HepG2 (cell line): ENCODE measurements around the gene TFF2. TPM values are rescaled to one million over a fixed set of nuclear protein-coding genes. Genes with fewer than 3 reads are reported as not detected.

Experiments used
- BCL6 ChIP-seq: IDR thresholded peaks from 2 replicates; pipeline ENCODE4 v1.6.1; 2016; ENCODE audit warnings: missing genetic modification reagents, missing compliant biosample characterization
- FOXJ3 ChIP-seq: sonication (generic); formaldehyde crosslinking; IDR thresholded peaks from 2 replicates; pipeline ENCODE4 v1.4.0; 2020; ENCODE audit warnings: missing genetic modification reagents, mild to moderate bottlenecking, borderline replicate concordance
- GABPA ChIP-seq, 2 experiments: IDR thresholded peaks; 2 replicates each; pipeline ENCODE4 v1.6.1; 2011 to 2016; ENCODE audit warnings: low read depth in 2 of 2, low read length in 1 of 2, missing biosample characterization in 1 of 2, missing genetic modification characterization in 1 of 2
- GFI1 ChIP-seq: sonication (generic); formaldehyde crosslinking; IDR thresholded peaks from 2 replicates; pipeline ENCODE4 v1.5.0; 2020; ENCODE audit warnings: missing genetic modification reagents, mild to moderate bottlenecking, borderline replicate concordance
- HMG20A ChIP-seq: IDR thresholded peaks from 2 replicates; pipeline ENCODE4 v1.6.1; 2016; ENCODE audit warnings: borderline replicate concordance
- KLF12 ChIP-seq: sonication (generic); formaldehyde crosslinking; IDR thresholded peaks from 2 replicates; pipeline ENCODE4 v1.4.0; 2020; ENCODE audit warnings: missing genetic modification reagents, borderline replicate concordance
- MTA1 ChIP-seq: sonication (generic); formaldehyde crosslinking; IDR thresholded peaks from 2 replicates; pipeline ENCODE4 v1.4.0; 2020; ENCODE audit warnings: missing genetic modification reagents, mild to moderate bottlenecking, borderline replicate concordance
- MXI1 ChIP-seq: IDR thresholded peaks from 3 replicates; pipeline ENCODE4 v1.6.1; 2012; ENCODE audit warnings: low read depth, low read length, inconsistent platforms, borderline replicate concordance
- NFIB ChIP-seq: sonication (generic); formaldehyde crosslinking; IDR thresholded peaks from 2 replicates; pipeline ENCODE4 v1.9.0; 2021; ENCODE audit warnings: missing genetic modification reagents, mild to moderate bottlenecking, borderline replicate concordance
- SOX5 ChIP-seq: IDR thresholded peaks from 2 replicates; pipeline ENCODE4 v1.6.1; 2016; ENCODE audit warnings: borderline replicate concordance
- SOX6 ChIP-seq, 2 experiments: fragments of 450-650 bp in 1 of 2; sonication (generic) in 1 of 2; formaldehyde crosslinking in 1 of 2; IDR thresholded peaks; 2 replicates each; pipeline versions ENCODE4 v1.4.0 to v1.6.1; 2017 to 2020; ENCODE audit warnings: antibody characterized with exemption in 1 of 2, mild to moderate bottlenecking in 1 of 2, missing genetic modification reagents in 1 of 2
- TBX2 ChIP-seq: sonication (generic); formaldehyde crosslinking; IDR thresholded peaks from 2 replicates; pipeline ENCODE4 v1.5.0; 2020; ENCODE audit warnings: missing genetic modification reagents, mild to moderate bottlenecking, borderline replicate concordance
- TFAP4 ChIP-seq: sonication (generic); IDR thresholded peaks from 2 replicates; pipeline ENCODE4 v1.6.1; 2016; ENCODE audit warnings: low read depth, borderline replicate concordance
- ZKSCAN5 ChIP-seq: sonication (generic); formaldehyde crosslinking; IDR thresholded peaks from 2 replicates; pipeline ENCODE4 v1.5.1; 2020; ENCODE audit warnings: mild to moderate bottlenecking, missing genetic modification reagents
- ZNF224 ChIP-seq: sonication (generic); formaldehyde crosslinking; IDR thresholded peaks from 2 replicates; pipeline ENCODE4 v1.5.0; 2020; ENCODE audit warnings: mild to moderate bottlenecking, missing genetic modification reagents
- ZNF335 ChIP-seq: sonication (generic); formaldehyde crosslinking; IDR thresholded peaks from 2 replicates; pipeline ENCODE4 v1.4.0; 2020; ENCODE audit warnings: missing genetic modification reagents
- ZNF446 ChIP-seq: sonication (generic); formaldehyde crosslinking; IDR thresholded peaks from 2 replicates; pipeline ENCODE4 v1.5.0; 2020; ENCODE audit warnings: mild to moderate bottlenecking, missing genetic modification reagents
- ZNF788 ChIP-seq: sonication (generic); formaldehyde crosslinking; IDR thresholded peaks from 2 replicates; pipeline ENCODE4 v1.5.0; 2020; ENCODE audit warnings: mild to moderate bottlenecking, missing genetic modification reagents, borderline replicate concordance
- polyA plus RNA-seq, 8 experiments: library from polyadenylated mRNA; depleted of rRNA in 3 of 8; stranded (reverse) in 7 of 8; unstranded in 1 of 8; fragments of >200 nt; fragmentation: Illumina TruSeq in 4 of 8; extraction: Trizol in 4 of 8; gene quantifications; 2 replicates each; pipeline versions ENCODE4 v1.2.1 to v1.2.3, GENCODE V29; 2011 to 2016; ENCODE audit warnings: low read depth in 4 of 8, missing spikeins in 1 of 8, mixed read lengths in 1 of 8; ENCODE audit not compliant: insufficient read depth in 1 of 8
- total RNA-seq, 5 experiments: library from RNA; depleted of rRNA; stranded (reverse); fragments of >200 nt; fragmentation: Illumina TruSeq; extraction: Trizol; gene quantifications; 2 replicates each; pipeline ENCODE4 v1.2.3, GENCODE V29; 2016; ENCODE audit warnings: low read depth in 1 of 5
- TF ChIP-seq, protein P1 (sequence below): sonication (generic); formaldehyde crosslinking; IDR thresholded peaks from 2 replicates; pipeline ENCODE4 v1.5.1; 2020; ENCODE audit warnings: missing genetic modification reagents, mild to moderate bottlenecking, borderline replicate concordance
- TF ChIP-seq, protein P2 (sequence below): sonication (generic); formaldehyde crosslinking; IDR thresholded peaks from 2 replicates; pipeline ENCODE4 v1.8.0; 2022; ENCODE audit warnings: low read depth, missing genetic modification reagents
- TF ChIP-seq, protein P3 (sequence below): sonication (generic); formaldehyde crosslinking; IDR thresholded peaks from 2 replicates; pipeline ENCODE4 v1.8.0; 2022; ENCODE audit warnings: missing genetic modification reagents, mild to moderate bottlenecking, moderate library complexity, borderline replicate concordance
- TF ChIP-seq, protein P4 (sequence below): sonication (generic); formaldehyde crosslinking; IDR thresholded peaks from 2 replicates; pipeline ENCODE4 v1.4.0; 2020; ENCODE audit warnings: mild to moderate bottlenecking, low read depth, missing genetic modification reagents

Gene TFF2
- total and polyA plus RNA-seq, 2 of the 13 experiments (the other 11 are each of a cell fraction or from before 2014, with no cell fraction given) = 1.5 TPM; not detected in 1

DNA sequence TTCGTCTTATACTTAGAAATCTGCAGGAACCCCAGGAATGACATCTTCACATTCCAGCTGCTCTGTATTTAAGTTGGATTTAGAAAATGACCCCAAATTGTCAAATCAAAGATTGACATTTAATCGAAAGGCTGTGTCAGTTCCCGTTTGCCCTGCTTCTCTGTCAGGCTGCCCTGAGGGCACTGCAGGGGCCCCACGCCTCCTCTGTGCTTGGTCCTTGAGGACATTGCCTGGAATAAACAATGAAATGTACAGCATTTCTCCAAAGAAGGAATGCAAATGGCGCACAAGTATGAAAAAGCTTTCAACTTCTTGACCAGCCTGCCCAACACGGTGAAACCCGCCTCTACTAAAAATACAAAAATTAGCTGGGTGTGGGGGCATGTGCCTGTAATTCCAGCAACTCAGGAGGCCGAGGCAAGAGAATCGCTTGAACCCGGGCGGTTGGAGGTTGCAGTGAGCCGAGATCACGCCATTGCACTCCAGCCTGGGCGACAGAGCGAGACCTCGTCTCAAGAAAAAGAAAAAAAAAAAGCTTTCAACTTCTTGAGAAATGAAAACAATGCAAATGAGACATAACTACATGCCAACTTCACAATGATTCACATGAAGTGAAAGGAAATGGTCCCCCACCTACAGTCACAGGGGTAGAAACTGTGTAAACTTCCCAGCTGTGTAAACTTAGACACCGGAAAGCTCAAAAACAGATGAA, 42.1 kb upstream of the TFF2 start (continued):
- TF ChIP-seq ZNF224 (CRISPR knock-in tag) = no peak
- 0 out of 2 replicates have a peak, but pooled peaks have one; percentile 21 for TF ChIP-seq TBX2 (CRISPR knock-in tag)
- TF ChIP-seq SOX6 (IDR thresholded peaks at IDR 0.05) = no peak
- TF ChIP-seq SOX6 (CRISPR knock-in tag; IDR thresholded peaks at IDR 0.05) = 0 out of 2 replicates have a peak, but pooled peaks have one; percentile 19
- peak; percentile 74; the same call in 1 of the 2 replicates for TF ChIP-seq SOX5 (CRISPR knock-in tag)
- no peak for TF ChIP-seq NFIB (CRISPR knock-in tag)
- TF ChIP-seq BCL6 (CRISPR knock-in tag) = peak; percentile 98
- TF ChIP-seq ZNF446 = no peak
- TF ChIP-seq MXI1 = no peak
- no peak for TF ChIP-seq GFI1 (CRISPR knock-in tag)
- TF ChIP-seq, protein P1, sequence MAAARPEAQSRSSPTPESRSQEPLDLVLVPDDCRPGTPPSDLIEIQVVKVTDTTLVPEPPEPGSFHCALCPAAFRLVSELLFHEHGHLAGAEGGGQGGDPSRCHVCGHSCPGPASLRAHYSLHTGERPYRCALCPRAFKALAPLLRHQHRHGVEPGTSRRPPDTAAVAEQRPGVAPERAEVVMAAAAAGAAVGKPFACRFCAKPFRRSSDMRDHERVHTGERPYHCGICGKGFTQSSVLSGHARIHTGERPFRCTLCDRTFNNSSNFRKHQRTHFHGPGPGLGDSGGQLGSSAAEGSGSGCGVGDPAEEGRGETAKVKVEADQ (CRISPR knock-in tag) = no peak
- TF ChIP-seq, protein P2, sequence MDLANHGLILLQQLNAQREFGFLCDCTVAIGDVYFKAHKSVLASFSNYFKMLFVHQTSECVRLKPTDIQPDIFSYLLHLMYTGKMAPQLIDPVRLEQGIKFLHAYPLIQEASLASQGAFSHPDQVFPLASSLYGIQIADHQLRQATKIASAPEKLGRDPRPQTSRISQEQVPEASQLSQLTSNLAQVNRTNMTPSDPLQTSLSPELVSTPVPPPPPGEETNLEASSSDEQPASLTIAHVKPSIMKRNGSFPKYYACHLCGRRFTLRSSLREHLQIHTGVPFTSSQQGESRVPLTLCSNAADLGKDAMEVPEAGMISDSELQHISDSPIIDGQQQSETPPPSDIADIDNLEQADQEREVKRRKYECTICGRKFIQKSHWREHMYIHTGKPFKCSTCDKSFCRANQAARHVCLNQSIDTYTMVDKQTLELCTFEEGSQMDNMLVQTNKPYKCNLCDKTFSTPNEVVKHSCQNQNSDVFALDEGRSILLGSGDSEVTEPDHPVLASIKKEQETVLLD = no peak
- TF ChIP-seq, protein P3, sequence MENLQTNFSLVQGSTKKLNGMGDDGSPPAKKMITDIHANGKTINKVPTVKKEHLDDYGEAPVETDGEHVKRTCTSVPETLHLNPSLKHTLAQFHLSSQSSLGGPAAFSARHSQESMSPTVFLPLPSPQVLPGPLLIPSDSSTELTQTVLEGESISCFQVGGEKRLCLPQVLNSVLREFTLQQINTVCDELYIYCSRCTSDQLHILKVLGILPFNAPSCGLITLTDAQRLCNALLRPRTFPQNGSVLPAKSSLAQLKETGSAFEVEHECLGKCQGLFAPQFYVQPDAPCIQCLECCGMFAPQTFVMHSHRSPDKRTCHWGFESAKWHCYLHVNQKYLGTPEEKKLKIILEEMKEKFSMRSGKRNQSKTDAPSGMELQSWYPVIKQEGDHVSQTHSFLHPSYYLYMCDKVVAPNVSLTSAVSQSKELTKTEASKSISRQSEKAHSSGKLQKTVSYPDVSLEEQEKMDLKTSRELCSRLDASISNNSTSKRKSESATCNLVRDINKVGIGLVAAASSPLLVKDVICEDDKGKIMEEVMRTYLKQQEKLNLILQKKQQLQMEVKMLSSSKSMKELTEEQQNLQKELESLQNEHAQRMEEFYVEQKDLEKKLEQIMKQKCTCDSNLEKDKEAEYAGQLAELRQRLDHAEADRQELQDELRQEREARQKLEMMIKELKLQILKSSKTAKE (CRISPR knock-in tag) = peak; percentile 49; the same call in 1 of the 2 replicates
- no peak for TF ChIP-seq ZNF335 (CRISPR knock-in tag)
- TF ChIP-seq MTA1 (CRISPR knock-in tag) = no peak
- TF ChIP-seq KLF12 (CRISPR knock-in tag) = no peak
- TF ChIP-seq GABPA (IDR thresholded peaks at IDR 0.05; ENCODE audit: low read depth, low read length) = no peak
- peak; percentile 40 for TF ChIP-seq GABPA (CRISPR knock-in tag; IDR thresholded peaks at IDR 0.05; ENCODE audit: low read depth)
- TF ChIP-seq ZKSCAN5 (CRISPR knock-in tag) = no peak
- TF ChIP-seq, protein P4, sequence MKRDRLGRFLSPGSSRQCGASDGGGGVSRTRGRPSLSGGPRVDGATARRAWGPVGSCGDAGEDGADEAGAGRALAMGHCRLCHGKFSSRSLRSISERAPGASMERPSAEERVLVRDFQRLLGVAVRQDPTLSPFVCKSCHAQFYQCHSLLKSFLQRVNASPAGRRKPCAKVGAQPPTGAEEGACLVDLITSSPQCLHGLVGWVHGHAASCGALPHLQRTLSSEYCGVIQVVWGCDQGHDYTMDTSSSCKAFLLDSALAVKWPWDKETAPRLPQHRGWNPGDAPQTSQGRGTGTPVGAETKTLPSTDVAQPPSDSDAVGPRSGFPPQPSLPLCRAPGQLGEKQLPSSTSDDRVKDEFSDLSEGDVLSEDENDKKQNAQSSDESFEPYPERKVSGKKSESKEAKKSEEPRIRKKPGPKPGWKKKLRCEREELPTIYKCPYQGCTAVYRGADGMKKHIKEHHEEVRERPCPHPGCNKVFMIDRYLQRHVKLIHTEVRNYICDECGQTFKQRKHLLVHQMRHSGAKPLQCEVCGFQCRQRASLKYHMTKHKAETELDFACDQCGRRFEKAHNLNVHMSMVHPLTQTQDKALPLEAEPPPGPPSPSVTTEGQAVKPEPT (CRISPR knock-in tag) = no peak
- peak; percentile 97 for TF ChIP-seq TFAP4
- TF ChIP-seq FOXJ3 = no peak
- peak; percentile 32; the same call in 1 of the 2 replicates for TF ChIP-seq HMG20A (CRISPR knock-in tag)
- no peak for TF ChIP-seq ZNF788 (CRISPR knock-in tag)
